GM20431 (cell line): ENCODE results near the gene TYMP.
"Not testable (repeated sequence)": the region's sequence is repeated elsewhere in the genome, so short reads cannot be mapped to it uniquely, and the experiment has no call there.

Experiments used
- in situ Hi-C: fragments of 300-500 bp; cut with MseI, MboI; formaldehyde crosslinking; loops from one replicate; pipeline ENCODE4 v1.15.0; 2020; ENCODE audit warnings: low sequenced_read_pairs; ENCODE audit not compliant: unreplicated experiment

Gene TYMP

DNA sequence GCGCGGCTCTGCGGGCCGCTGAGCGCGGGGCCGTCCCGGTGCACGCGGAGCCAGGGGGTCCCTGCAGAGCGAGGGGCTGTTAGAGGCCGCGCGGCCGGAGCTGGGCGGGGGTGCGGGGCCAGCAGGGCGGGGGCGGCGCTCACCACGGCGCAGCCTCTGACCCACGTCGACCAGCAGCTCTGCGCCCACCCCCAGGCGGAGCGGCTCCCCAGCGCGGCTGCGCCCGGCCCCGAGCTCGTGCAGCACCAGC is 4.0 kb downstream of the TYMP start:
- in situ Hi-C loops: no loop called here

- in situ Hi-C loops: no loop called here
Measured at GRCh38 chr22:50525104-50525857, 4.5 kb downstream of the TYMP start, which contains the start of gene SCO2. TSS of gene SCO2 (minus strand) at chr22:50525598. CDS start at chr22:50524411, 1,187 bp downstream.

DNA sequence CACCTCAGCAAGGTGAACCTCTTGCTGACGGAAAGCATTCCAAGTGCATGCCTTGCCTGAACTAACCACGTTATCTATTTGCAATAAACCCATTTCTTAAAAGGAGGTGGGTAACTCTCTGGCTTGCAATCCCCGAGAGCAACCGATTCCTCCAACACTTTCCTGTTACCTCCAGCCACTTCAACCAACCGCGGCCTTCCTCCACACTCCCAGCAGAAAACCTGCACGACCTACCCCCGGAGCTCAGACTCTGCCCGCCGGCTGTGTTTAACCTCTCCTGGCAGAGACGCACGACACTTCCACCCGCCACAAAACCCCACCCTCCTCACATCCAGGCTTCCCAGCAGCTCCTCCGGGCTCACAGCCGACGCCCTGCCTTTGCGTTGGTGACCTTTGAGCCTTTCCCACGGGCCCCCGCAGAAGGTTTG is 5.1 kb downstream of the TYMP start:
- in situ Hi-C loops: no loop called here

- in situ Hi-C loops: no loop called here
Measured at GRCh38 chr22:50523806-50524675, 5.8 kb downstream of the TYMP start.

DNA sequence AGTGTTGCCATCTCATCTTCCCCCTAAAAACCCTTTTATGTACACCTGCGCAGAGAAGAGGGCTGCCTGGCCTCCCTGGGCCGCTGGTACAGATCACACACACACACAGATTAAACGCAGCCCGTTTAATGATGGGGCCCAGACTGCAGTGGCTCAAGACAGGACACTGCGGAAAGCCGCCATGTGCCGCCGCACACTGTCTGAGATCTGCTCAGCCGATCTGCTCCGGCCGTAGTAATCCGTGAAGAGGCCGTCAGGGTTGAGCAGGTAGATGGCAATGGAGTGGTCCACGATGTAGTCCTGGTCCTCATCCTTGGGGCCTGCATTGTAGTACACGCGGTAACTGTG is 6.4 kb downstream of the TYMP start:
- in situ Hi-C loops: no loop called here

DNA sequence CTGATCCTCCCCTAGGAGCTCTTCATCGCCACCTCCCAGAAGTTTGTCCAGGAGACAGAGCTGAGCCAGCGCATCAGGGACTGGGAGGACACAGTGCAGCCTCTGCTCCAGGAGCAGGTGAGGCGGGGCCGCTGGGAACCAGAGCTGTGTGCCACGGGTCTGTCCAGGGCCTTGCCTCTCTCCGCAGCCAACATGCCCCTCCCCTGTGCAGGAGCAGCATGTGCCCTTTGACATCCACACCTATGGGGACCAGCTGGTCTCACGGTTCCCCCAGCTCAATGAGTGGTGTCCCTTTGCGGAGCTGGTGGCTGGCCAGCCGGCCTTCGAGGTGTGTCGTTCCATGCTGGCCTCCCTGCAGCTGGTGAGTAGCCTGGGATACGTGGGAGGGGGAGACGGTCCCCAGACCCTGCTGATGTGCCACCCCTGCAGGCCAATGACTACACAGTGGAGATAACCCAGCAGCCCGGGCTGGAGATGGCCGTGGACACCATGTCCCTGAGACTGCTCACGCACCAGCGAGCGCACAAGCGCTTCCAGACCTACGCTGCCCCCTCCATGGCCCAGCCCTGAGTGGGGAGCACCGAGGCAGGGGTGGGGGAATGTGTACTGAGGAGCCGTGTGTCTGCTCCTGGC is 6.9 kb downstream of the TYMP start:
- in situ Hi-C loops: no loop called here

GRCh38 chr22:50522208-50522805 is 7.5 kb downstream of the TYMP start:
- in situ Hi-C loops: no loop called here

DNA sequence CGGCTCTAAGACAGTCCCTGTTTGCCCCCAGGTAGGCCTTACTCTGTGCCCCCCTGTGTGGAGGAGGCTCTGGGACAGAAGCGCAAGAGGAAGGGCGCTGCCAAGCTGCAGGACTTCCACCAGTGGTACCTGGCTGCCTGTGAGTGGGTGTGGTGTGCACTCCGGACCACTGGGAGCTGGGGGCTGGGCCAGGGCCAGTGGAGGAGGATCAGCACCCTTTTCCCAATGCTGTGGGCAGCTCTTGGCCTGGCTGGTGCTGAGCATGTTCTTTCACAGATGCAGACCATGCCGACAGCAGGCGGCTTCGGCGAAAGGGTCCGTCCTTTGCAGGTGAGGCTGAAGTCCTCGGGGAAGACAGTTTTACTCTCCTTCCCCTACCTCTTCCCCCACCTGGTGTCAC is 8.1 kb downstream of the TYMP start:
- in situ Hi-C loops: no loop called here

GRCh38 chr22:50520826-50521453 is 8.9 kb downstream of the TYMP start:
- in situ Hi-C loops: no loop called here

DNA sequence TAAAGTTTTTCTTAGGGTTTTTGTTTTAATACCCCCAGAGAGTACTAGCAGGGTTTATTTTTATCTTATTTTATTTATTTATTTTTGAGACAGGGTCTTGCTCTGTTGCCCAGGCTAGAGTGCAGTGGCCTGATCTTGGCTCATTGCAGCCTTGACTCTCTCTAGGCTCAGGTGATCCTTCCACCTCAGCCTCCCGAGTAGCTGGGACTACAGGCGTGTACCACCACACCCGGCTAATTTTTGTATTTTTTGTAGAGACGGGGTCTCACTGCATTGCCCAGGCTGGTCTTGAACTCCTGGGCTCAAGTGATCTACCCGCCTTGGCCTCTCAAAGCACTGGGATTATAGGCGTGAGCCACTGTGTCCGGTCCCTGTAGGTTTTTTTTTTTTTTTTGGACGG is 9.6 kb downstream of the TYMP start:
- in situ Hi-C loops: not testable (repeated sequence)

- in situ Hi-C loops: no loop called here
Measured at GRCh38 chr22:50519151-50519550, 10.7 kb downstream of the TYMP start.

DNA sequence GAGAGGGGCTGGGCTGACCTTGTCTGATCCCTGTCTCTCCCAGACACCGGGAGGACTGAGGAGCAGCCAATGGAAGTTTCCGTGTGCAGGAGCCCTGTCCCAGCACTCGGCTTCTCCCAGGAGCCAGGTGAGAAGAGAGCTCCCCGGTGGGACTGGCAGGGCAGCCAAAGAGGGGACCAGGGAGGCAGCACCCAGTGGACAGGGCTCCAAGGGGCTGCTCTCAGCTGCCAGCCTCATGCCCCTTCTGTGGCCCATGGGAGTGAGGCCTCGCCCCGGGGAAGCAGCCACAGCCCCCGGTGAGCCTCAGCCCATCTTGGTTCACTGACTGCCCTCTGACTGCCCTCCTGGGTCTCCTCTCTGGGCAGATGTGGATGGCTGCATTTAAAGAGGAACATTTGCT is 11.2 kb downstream of the TYMP start:
- in situ Hi-C loops: no loop called here

- in situ Hi-C loops: no loop called here
Measured at GRCh38 chr22:50517495-50518260, 12.1 kb downstream of the TYMP start.

DNA sequence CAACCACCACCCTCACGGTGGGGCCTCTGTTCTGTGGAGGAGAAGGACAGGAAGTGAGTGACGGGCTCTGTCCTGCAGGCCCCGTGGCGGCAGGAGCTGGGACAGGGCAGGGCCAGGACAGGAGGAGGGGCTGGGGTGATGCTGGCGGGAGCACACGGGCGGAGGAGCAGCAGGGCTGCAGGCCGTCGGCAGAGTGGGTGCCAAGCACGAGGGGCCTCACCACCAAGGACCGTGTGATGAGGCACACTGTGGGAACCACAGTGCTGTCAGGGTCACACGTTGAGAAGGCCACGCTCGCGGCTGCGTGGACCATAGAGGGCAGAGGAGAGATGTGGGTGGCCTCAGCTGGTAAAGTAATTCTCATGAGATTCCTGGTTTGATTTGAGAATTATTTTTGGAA is 12.9 kb downstream of the TYMP start:
- in situ Hi-C loops: no loop called here

DNA sequence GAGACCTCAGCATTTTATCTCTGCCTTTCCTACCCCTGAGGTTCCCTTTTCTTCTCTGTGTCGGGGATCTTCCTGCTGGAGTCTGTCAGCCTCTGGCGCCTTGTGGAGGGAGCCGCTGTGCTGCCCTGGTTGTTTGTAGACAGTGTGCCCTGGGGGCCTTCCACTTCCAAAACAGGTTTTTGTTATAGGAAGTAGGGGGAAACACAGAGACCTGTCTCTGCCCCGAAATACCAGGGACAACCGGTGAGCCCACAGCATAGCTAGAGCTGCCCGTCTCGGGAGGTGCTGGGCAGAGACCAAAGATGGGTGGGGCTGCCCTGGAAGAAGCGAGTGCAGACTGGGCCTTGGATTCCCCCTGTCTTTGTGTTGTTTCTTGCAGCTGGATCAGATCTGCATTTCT is 13.7 kb downstream of the TYMP start:
- in situ Hi-C loops: no loop called here

GRCh38 chr22:50513175-50513574 is 16.6 kb downstream of the TYMP start:
- in situ Hi-C loops: no loop called here

GRCh38 chr22:50508897-50509296 is 20.9 kb downstream of the TYMP start:
- in situ Hi-C loops: no loop called here

DNA sequence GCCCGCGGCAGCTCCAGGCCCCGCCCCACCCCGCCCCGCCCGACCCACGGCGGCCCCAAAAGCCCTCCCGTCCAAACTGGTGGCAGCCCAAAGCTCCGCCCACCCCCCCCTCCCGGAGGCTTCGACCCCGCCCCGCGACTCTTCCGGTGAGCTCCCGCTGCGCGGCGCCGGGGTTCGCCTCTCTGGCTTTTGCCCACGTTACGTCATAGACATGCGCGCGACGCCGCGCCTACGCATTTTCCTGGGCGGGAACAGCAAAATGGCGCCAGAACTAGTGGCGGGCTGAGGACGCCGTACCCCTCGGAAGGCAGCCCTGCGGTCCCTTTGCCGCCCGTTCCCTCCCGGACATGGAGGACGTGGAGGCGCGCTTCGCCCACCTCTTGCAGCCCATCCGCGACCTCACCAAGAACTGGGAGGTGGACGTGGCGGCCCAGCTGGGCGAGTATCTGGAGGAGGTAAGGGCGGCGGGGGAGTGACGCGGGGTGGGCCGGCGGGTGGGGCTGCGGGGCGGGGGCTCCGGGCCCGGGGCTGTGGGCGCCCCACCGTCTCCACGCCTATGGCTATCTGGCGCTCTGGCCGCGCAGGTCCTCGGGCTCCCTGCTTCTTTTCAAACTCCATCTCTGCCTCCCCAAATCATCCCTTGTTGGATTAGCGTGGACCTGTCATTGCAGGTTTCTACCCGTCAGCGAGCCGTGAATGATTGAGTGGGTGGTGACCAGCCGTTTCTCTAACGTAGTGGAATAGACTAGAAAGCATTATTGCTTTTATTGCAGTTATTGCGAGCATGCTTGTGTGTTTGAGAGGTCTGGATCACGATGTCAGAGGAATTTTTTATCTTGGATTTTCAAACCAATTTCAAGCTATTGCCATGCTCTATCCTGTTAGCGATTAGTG is 21.6 kb downstream of the TYMP start, which contains the start of gene NCAPH2:
Gene NCAPH2 (plus strand): TSS at position 234 of the 894 bp plus-strand sequence. CDS start 114 bp downstream, at position 348.
- in situ Hi-C loops: no loop called here
